DMS79 treated with DMSO at 0.1 percent for 48 hours (cell line): Measurements from ENCODE around the gene SMOC1.
"Not testable (repeated sequence)": the region's sequence is repeated elsewhere in the genome, so short reads cannot be mapped to it uniquely, and the experiment has no call there.

Experiments
- DNase-seq: peaks from one replicate; lab custom pipeline; 2025; lab: John Stamatoyannopoulos, UW

SMOC1 gene

GRCh38 chr14:69901113-69901951, 22.1 kb downstream of the SMOC1 start:
- no peak for DNase-seq

GRCh38 chr14:69903046-69903445, 23.8 kb downstream of the SMOC1 start:
- DNase-seq = not testable (repeated sequence)

DNA sequence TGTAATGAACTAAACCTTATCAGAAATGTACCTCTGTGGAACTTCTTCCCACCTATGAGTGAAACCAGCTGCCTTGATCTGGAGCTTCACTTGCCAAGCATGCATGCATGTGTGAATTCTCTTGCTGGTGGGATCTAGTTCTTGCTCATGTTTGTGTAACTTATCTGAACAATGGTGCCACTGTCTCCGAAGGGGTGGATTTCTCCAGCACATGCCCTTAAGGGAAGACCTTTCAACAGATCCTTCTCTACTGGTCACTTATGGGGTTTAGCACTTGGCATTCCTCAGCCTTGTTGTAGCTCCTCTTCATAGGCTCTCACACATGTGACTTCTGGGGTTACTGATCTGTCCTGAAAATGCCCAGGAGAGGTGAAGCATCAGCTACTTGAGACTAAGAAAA, 25.0 kb downstream of the SMOC1 start:
- no peak for DNase-seq

- DNase-seq = no peak
Observed at GRCh38 chr14:69906201-69906600, 27.0 kb downstream of the SMOC1 start.

GRCh38 chr14:69909826-69910550, 30.8 kb downstream of the SMOC1 start:
- no peak for DNase-seq

DNA sequence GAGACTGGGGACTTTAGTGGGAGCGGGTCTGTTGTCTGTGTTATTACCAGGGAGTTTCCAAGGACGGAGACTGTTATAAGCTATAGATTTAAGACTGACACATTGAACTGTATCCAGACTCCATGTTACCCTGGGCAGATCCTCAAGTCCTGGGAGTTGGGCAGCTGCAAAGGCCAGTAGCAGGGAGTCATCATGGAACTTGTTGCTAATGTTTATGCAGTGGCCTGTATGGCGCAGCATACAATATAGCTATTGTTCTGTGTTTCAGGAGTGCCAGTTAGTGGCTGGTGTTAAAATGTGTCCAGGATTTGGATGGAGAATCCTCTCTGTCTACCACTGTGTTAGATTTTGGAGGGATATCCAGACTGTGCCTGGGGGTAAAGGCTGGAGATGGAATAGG, 31.7 kb downstream of the SMOC1 start:
- no peak for DNase-seq

GRCh38 chr14:69913686-69914085, 34.5 kb downstream of the SMOC1 start:
- DNase-seq = no peak

DNA sequence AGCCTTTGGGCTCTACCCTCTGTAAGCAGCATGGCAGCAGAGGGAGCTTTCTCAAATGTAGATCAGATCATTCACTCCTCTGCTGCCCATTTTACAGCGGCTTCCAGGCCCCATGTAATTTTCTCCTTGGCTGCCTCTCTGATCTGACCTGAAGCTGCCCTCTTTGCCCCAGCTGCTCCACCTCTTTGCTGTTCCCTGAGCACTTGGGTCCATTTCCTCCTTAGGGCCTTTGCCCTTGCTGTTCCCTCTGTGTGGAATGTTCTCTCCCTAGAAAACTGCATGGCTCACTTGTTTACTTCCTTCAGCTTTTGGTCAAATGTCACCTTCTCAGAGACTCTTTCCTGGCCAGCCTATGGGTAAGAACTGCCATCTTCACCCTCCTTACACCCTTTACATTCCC, 37.2 kb downstream of the SMOC1 start:
- DNase-seq = no peak

GRCh38 chr14:69917287-69917686, 38.1 kb downstream of the SMOC1 start:
- DNase-seq = no peak

GRCh38 chr14:69919815-69920214, 40.6 kb downstream of the SMOC1 start:
- DNase-seq = no peak

GRCh38 chr14:69921052-69921451, 41.8 kb downstream of the SMOC1 start:
- no peak for DNase-seq

DNA sequence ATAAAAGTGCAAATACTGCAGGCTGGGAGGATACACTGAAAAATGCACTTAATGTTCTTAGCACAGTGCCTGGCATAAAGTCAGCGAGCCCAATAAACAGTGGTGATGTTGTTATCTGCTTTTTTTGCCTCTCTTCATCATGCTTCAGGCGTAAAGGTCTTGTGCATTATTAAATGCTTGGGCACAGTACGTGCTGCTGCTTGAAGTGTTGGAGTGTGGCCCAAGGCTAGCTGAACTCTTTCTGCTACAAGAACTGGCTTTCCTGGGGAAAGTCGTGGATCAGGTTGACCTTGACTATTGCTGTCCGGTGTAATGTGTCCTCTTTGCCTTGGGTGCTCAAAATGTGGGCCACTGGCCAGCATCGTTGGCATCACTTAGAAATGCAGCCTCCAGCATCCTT, 43.0 kb downstream of the SMOC1 start:
- DNase-seq = no peak

- no peak for DNase-seq
Observed at GRCh38 chr14:69924201-69924600, 45.0 kb downstream of the SMOC1 start.

- DNase-seq = no peak
Observed at GRCh38 chr14:69928111-69928523, 48.9 kb downstream of the SMOC1 start.

- no peak for DNase-seq
Observed at GRCh38 chr14:69930780-69931379, 51.7 kb downstream of the SMOC1 start.

GRCh38 chr14:69931960-69932359, 52.7 kb downstream of the SMOC1 start:
- DNase-seq = no peak

GRCh38 chr14:69932391-69932790, 53.2 kb downstream of the SMOC1 start:
- no peak for DNase-seq

- DNase-seq = no peak
Observed at GRCh38 chr14:69933623-69934275, 54.5 kb downstream of the SMOC1 start.

DNA sequence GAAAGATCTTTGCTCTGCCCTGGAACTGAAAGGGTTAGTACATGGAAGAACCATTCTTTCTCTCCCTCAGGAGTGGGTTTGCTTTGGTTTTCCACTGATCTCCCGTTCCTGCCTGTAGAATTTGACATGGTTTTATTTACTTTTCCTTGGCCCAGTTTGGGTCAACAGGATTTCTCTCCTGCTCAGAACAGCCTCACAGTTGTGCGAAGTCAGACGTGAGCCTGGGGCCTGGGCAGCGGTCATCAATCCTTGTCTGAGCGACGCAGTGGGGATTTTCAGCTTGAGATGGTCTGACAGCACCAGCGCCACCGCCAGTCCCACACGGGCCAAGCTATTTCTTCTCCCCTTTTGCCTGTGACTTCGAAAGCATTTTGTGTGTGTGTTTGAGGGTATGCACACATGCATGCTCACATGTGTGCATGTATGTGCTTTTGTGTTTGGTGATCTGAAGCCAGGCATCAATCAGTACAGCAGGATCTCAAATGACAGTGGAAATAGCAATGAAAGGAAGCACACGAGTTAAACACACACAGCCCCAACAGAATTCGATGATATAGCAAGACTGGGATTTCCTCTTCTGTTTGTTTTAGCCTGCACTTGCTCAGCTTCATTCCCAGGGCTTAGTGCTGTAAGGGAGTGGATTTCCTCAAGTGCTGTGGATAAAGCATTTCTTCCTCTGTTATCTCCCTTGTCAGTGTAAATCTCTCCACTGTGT, 58.3 kb downstream of the SMOC1 start:
- no peak for DNase-seq

GRCh38 chr14:69938751-69939150, 59.5 kb downstream of the SMOC1 start:
- DNase-seq = no peak

GRCh38 chr14:69941768-69942742, 62.8 kb downstream of the SMOC1 start:
- DNase-seq = no peak
